Activated CD8-positive, alpha-beta memory T cell treated with anti-CD3 and anti-CD28 coated beads, Interleukin-2, amount 50 U/mL, for 1 hour (primary cell): ENCODE results near the gene TMEM164.

Experiments
- DNase-seq: peaks from one replicate; pipeline ENCODE4 v3.0.0-alpha.2; 2020; ENCODE audit errors: extremely low read depth

TMEM164 gene

DNA sequence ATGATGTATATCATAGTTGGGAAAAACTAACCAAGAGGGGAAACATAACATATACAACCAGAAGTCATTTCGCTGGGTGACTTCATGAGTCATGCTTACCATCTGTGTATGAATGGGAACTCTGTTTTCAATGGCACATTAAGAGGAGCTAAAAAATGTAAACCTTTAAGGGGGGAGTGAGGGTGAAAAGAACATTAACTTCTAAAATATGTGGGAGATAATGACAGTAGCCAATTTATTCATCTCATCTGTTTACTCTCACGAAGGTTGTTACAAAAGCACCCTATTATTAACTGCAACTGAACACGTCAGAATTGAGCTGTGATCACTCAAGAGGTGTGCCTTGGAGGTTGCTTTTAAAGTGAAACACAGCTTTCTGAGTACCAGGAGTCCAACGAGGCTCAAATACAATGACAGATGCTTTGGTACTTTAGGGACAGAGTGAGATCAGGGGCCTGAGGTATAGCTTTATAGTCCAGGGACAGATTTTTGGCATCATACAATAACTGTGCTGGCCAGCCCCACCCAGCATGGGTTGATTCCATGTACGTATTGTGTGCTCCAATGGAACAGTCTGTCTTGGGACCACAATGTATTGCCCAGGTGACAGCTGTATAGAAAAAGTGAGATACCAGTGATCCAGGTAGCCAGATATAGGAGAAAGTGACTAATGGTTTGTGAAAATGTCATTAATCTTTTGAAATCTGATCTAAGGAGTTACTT is 207.7 kb downstream of the TMEM164 start:
- no peak for DNase-seq

DNA sequence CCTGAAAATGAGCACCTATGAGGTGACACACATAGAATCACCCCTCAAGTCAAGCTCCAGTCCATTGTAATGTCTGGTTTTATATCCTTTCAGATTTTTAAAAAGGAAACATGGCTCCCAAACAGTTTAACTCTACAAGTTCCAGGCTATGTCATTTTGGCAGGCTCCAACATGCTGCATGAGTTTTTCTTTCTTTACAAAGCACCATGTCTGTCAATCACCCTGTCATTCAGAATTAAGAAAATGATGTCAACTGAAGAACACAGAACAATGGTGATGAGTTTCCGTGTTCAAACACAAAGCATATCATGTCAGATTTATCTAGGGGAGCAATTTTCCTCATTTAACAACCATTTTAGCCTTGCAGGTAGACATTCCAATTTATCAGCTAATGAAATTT is 208.4 kb downstream of the TMEM164 start:
- DNase-seq = no peak

DNA sequence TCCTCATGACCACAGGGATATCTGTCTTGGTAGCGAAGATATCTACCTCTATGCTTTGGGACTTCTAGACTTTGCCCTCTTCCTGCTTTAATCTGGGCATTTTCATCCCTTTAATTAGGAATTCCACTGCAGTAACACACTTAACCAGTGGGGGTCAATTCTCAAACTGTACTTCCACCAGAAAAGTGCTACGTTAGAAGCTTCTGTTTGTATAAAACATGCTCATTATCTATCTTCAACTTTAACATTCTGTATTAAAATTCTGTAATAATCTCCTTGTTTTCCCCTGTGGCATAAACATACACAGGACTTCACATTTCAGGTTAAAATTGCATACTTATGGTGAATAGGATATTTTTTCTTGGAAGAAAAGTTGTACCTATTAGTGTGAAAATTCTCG is 209.4 kb downstream of the TMEM164 start:
- DNase-seq = no peak

DNA sequence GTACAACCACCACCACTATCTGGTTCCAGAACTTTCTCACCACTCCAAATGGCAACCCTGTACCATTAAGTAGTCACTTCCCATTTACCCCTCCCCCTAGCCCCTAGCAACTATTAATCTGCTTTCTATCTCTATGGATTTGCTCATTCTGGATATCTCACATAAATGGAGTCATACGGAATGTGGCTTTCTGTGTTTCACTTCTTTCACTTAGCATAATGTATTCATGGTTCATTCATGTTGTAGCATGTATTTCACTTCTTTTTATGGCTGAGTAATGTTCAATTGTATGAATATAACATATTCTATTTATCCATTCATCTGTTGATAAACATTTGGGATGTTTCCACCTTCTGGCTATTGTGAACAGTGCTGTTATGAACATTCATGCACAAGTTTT is 210.3 kb downstream of the TMEM164 start:
- DNase-seq = no peak

DNA sequence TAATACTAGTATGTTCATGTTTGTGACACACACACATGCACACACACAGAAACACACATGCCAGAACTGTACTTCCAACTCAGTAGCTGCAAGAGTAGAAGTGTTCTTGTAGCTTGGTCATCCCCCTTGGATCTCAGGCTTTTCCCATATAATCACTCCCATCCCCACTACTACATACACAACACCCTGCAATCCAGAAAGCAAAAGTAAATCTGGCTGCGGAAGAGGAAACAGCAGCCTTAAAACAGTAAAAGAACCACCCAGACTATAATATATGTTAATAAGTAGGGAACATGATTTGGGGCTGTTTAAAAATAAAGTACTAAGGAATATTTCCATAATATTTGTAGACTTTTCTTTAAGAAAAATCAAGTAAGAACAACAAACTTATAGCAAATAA is 211.8 kb downstream of the TMEM164 start:
- no peak for DNase-seq

DNA sequence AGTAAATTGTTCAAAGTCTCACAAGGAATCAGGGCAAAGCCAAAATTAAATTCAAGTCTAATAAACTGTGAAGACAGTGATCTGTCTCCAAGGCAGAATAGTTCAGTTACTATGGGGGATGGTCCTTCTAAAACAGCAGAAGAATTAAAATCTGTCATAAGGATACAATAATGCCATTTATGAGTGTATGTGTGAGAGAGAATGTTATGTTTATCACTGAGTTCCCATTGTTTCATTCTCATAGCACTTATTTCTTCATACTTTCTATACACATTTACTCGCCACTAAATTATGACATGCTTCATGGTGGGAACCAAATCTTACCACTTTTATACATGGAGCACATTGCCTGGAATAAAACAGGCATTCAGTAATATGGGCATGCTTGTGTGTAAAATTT is 212.5 kb downstream of the TMEM164 start:
- no peak for DNase-seq

DNA sequence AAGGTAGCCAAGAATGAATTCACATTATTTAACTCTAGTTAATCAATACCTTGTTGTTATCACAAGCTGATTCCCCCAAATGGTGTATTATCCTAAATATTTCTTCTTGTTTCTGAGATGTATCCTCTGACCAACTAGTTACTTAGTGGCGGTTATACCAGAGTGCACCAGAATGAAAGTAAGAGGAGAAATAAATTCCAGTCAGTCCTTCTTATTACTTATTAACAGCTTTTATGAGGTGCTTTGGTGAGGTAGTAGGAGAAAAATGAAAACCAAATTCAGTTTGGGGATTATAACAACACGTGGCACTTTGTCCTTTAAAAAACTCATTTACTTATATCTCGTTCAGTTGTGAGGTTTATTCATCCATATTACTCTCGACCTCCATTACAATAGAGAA is 213.1 kb downstream of the TMEM164 start:
- DNase-seq = no peak

DNA sequence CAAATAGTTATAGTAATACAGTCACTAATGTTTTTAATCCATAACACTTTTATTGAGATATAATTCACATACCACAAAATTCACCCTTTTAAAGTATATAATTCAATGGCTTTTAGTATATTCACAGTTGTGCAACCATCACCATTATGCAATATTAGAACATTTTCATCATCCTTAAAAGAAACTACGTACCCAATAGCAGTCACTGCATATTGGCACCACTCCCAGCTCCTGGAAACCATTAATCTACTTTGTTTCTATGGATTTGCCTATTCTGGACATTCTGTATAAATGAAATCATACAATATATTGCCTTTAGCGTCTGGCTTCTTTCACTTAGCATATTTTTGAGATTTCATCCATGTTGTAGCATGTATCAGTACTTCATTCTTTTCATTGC is 215.7 kb downstream of the TMEM164 start:
- DNase-seq = no peak

DNA sequence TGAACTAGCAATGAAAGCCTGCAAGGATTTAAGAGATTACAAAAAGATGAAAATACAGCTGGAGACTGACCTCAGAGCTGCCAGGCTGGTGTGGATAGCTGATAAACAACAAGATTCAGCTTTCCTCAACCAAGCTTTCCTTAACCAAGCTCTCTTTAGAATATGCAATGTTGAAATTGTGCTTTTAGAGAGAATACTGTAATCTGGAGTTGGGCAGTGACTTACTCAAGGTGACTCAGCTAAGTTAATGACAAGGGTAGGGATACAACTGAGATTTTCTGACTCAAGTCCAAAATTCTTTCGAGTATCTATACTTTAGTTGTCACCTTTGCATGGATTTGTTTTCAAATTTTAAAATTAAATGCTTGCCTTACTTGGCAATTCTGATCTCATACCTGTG is 217.0 kb downstream of the TMEM164 start:
- DNase-seq = no peak

DNA sequence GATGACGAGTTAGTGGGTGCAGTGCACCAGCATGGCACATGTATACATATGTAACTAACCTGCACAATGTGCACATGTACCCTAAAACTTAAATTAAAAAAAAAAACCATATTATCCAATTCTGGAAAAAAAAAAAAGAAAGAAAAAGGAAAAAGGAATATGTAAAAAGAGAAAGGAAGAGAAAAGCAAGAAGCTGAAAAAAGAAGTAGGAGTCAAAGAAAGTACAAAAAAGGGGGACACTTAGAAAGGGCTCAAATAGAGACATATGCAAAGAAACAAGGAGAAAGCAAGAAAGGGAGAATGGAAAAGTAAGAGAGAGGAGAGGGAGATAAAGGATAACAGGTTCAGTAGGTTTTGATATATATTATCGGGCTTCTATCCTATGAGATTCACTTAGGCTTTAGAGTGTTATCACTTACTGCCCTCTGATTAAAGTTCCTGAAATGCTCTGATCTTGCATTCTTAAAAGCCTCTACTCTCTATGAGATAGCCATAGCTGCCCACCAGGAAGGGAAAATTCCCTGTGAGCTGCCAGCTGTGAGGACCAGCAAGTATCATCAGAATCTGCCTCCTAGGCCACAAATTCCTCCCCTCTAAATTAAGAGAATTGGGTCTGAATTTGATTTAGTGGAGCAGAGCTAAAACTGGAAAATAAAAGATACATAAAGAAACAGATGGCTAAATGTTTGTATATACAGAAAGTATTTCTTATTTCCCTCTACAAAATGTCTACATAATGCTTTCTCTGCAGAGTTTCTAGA is 219.8 kb downstream of the TMEM164 start:
- no peak for DNase-seq

DNA sequence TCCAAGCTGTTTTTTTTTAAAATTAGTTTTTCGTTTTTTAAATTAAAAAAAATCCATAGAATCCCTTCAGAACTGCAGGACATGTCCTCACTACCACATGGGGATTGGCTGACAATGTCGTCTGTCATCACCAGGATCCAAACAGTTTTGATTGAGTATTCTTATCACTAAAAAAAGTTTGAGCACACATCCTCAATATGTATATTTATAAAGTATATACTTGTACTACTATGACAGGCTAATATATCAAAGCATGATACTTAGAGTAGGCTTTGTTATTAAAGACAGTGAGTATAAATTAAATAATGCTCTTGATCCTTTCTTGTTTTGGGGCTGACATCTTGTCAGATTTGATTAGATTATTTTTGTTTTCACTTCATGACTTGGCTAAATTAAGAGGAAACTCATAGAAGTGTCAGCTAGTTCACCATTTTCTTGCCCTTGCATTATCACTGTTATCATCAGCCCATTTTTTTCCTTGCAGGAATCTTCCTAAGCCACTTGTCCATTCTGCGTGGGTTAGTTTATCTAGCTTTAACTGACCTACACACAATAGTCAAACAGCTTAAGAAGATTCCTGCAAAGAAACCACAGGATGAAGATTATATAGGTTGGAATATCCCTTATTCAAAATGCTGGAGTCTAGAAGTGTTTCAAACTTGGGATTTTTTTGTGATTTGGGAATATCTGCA is 222.2 kb downstream of the TMEM164 start:
- no peak for DNase-seq

DNA sequence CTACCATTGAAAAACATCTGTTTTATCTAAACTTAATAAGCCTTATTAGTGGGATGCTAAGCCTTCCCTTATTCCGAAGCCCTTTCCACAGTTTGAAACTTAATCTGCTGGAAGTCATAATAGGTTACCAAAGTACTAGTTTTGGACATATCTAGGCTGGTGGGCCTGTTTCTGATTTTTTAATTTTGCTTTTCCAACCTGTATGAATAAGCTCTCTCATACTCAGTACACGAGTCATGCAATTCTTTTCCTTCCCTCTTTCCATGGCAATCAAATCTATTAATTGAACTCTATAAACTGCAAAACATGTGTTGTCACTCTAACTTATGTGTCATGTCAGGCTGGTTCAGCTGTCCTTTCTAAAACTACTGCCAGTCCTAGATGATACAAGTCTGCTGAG is 224.0 kb downstream of the TMEM164 start:
- no peak for DNase-seq
